K562 (cell line): ENCODE results near the gene PKHD1. TPM values are rescaled to one million over a fixed set of nuclear protein-coding genes. Genes with fewer than 3 reads are reported as not detected.

ENCODE experiments used
- ATAC-seq: fragments of 200-7000 bp; cut with Tn5 transposase; 3 replicates; pipeline ENCODE4 v1.9.1; 2020; ENCODE audit warnings: moderate library complexity
- BruUV-seq: library from RNA; stranded (reverse); fragments of 400-500 nt; replicated peaks from 2 replicates; lab custom pipeline; 2021; lab: Mats Ljungman, UMichigan
- CTCF ChIA-PET: fragments of 300-600 bp; formaldehyde crosslinking; extraction: SDS; loops from one replicate; lab custom pipeline; 2021; ENCODE audit warnings: low intra/inter-chr PET ratio; lab: Yijun Ruan, JAX
- POLR2A ChIA-PET: fragments of 300-600, 350-650 bp; sonication (Branson Sonifier 250); formaldehyde crosslinking; extraction: SDS; loops from one replicate; lab custom pipeline; 2021; ENCODE audit warnings: antibody characterized with exemption, inconsistent platforms; lab: Yijun Ruan, JAX
- DNase-seq, 4 experiments: peaks; one replicate each; pipeline versions ENCODE4 v3.0.0 to v3.0.0-alpha.2; 2011 to 2018; ENCODE audit warnings: low spot score in 3 of 4, mixed read lengths in 3 of 4; ENCODE audit errors: extremely low read depth in 1 of 4
- FAIRE-seq: peaks from 2 replicates; lab custom pipeline; 2011; peaks lifted over from hg19 to GRCh38; lab: Jason Lieb, UNC
- H2AFZ ChIP-seq: 2 replicates; pipeline ENCODE4 v1.6.0; 2011; ENCODE audit warnings: low read depth, low read length, control low read depth, inconsistent platforms
- H3K27ac ChIP-seq: fragments of 200-600 bp; 3 replicates; pipeline ENCODE4 v1.8.0; 2011; ENCODE audit warnings: low read depth, mild to moderate bottlenecking, control low read depth, inconsistent platforms, low read length, moderate library complexity, mixed read lengths; ENCODE audit errors: extremely low read depth
- H3K27me3 ChIP-seq, 2 experiments: fragments of 300-600 bp in 1 of 2; 2 replicates in 1 of 2; 3 replicates in 1 of 2; pipeline versions ENCODE4 v1.6.0 to v1.8.0; 2011; ENCODE audit warnings: inconsistent platforms in 2 of 2, low read length in 2 of 2, mild to moderate bottlenecking in 1 of 2, mixed read lengths in 1 of 2, moderate library complexity in 1 of 2; ENCODE audit not compliant: control insufficient read depth in 2 of 2, insufficient read depth in 2 of 2
- H3K36me3 ChIP-seq: fragments of 300-600 bp; 3 replicates; pipeline ENCODE4 v1.8.0; 2011; ENCODE audit warnings: mild to moderate bottlenecking, low read length, inconsistent platforms; ENCODE audit not compliant: control insufficient read depth, insufficient read depth
- H3K4me1 ChIP-seq, 2 experiments: fragments of 200-600 bp in 1 of 2; replicated peaks in 1 of 2; 2 replicates in 1 of 2; 3 replicates in 1 of 2; pipeline versions ENCODE4 v1.5.1 to v1.8.0; 2011; ENCODE audit warnings: inconsistent platforms in 2 of 2, low read length in 2 of 2, mild to moderate bottlenecking in 1 of 2, mixed read lengths in 1 of 2, moderate library complexity in 1 of 2; ENCODE audit not compliant: control insufficient read depth in 2 of 2, insufficient read depth in 2 of 2
- H3K4me2 ChIP-seq: 2 replicates; pipeline ENCODE4 v1.6.1; 2011; ENCODE audit warnings: low read length, control low read depth, inconsistent platforms, mixed read lengths; ENCODE audit not compliant: insufficient read depth
- H3K4me3 ChIP-seq: fragments of 200-600 bp; sonication (generic), shearing (Covaris generic); 2 replicates; pipeline ENCODE4 v1.5.1; 2016; ENCODE audit warnings: control low read depth, inconsistent platforms
- H3K79me2 ChIP-seq: fragments of 200-600 bp; 3 replicates; pipeline ENCODE4 v1.8.0; 2011; ENCODE audit warnings: low read length, inconsistent platforms; ENCODE audit not compliant: control insufficient read depth, insufficient read depth
- H3K9ac ChIP-seq, 2 experiments: 2 replicates each; pipeline versions ENCODE4 v1.6.0 to v1.6.1; 2011; ENCODE audit warnings: low read depth in 2 of 2, low read length in 2 of 2, control low read depth in 1 of 2, inconsistent platforms in 1 of 2, mild to moderate bottlenecking in 1 of 2, mixed read lengths in 1 of 2; ENCODE audit not compliant: insufficient read depth in 1 of 2
- H3K9me1 ChIP-seq: one replicate; pipeline ENCODE4 v1.6.0; 2011; ENCODE audit warnings: inconsistent platforms, mild to moderate bottlenecking, low read length, moderate library complexity; ENCODE audit not compliant: control insufficient read depth, insufficient read depth
- H3K9me3 ChIP-seq: replicated peaks from 2 replicates; pipeline ENCODE4 v1.5.1; 2011; ENCODE audit warnings: low read depth, low read length, inconsistent platforms; ENCODE audit not compliant: control insufficient read depth, insufficient read depth
- H4K20me1 ChIP-seq: replicated peaks from 2 replicates; pipeline ENCODE4 v1.6.1; 2011; ENCODE audit warnings: low read length, inconsistent platforms, mixed read lengths; ENCODE audit not compliant: control insufficient read depth, insufficient read depth
- BCLAF1 ChIP-seq, 2 experiments: fragments of 450-650 bp in 1 of 2; IDR thresholded peaks; 2 replicates each; pipeline ENCODE4 v1.6.1; 2011 to 2017; ENCODE audit warnings: low read depth in 2 of 2, antibody characterized with exemption in 1 of 2, borderline replicate concordance in 1 of 2, low read length in 1 of 2, mild to moderate bottlenecking in 1 of 2, mixed read lengths in 1 of 2; ENCODE audit not compliant: control insufficient read depth in 1 of 2
- CEBPG ChIP-seq, 3 experiments: fragments of 200-800 bp in 1 of 3; sonication (Bioruptor generic) in 1 of 3; sonication (generic) in 1 of 3; formaldehyde crosslinking in 1 of 3; IDR thresholded peaks in 2 of 3; conservative IDR thresholded peaks in 1 of 3; 2 replicates each; pipeline versions ENCODE4 v1.6.1 to v1.8.0; 2016 to 2022; ENCODE audit warnings: missing compliant biosample characterization in 2 of 3, missing genetic modification characterization in 2 of 3, mild to moderate bottlenecking in 1 of 3, missing genetic modification reagents in 1 of 3
- RBM14 ChIP-seq: fragments of 200-400 bp; formaldehyde crosslinking; IDR thresholded peaks from 2 replicates; pipeline ENCODE4 v1.6.1; 2018; ENCODE audit warnings: low read depth, mild to moderate bottlenecking, low read length, moderate library complexity, borderline replicate concordance; ENCODE audit not compliant: insufficient read depth
- WGBS: fragments of 100-300 bp; shearing (Covaris generic); methylation state at CpG from one replicate; pipeline ENCODE4 v1.1.6; 2016; ENCODE audit warnings: low coverage, mixed read lengths; ENCODE audit not compliant: insufficient coverage; ENCODE audit errors: missing lambda C conversion rate; 5-methylcytosine and 5-hydroxymethylcytosine counted together
- in situ Hi-C: fragments of 300-500 bp; cut with MboI; formaldehyde crosslinking; loops from 4 replicates; pipeline ENCODE4 v1.15.0; 2018; ENCODE audit warnings: inconsistent platforms, mixed read lengths
- intact Hi-C: fragments of 100-400 bp; cut with micrococcal nuclease; formaldehyde crosslinking; loops from 2 replicates; pipeline ENCODE4 v1.14.2; 2022
- polyA plus RNA-seq, 8 experiments: library from polyadenylated mRNA; depleted of rRNA in 4 of 8; stranded (reverse) in 5 of 8; unstranded in 3 of 8; fragments of >200 nt; fragmentation: Nextera tagmentation in 2 of 8; fragmentation: Illumina TruSeq in 1 of 8; extraction: Ambion mirVana in 2 of 8; extraction: Trizol in 1 of 8; gene quantifications; 2 replicates each; pipeline versions ENCODE4 v1.2.1 to v1.2.3, GENCODE V29; 2011 to 2014; ENCODE audit warnings: inconsistent platforms in 1 of 8, missing spikeins in 1 of 8
- total RNA-seq, 7 experiments: library from RNA; depleted of rRNA in 6 of 7; stranded (reverse); fragments of >200 nt in 6 of 7; fragmentation: Illumina TruSeq in 2 of 7; extraction: Trizol in 2 of 7; gene quantifications; 2 replicates each; pipeline versions ENCODE4 v1.2.1 to v1.2.3, GENCODE V29; 2011 to 2021; ENCODE audit warnings: low replicate concordance in 1 of 7

PKHD1 gene
- total and polyA plus RNA-seq, 9 of the 15 experiments (the other 6 are each of a cell fraction or from before 2014, with no cell fraction given) = 0.01 to 0.04 (median 0.01) TPM; not detected in 6

- Histone ChIP-seq H3K4me1 (no peaks in the 10 kb centered on the region; a peak in 1 of 5 replicates), H4K20me1 (no peaks in the 10 kb centered on the region), H3K36me3 (no peaks in the 10 kb centered on the region), H2AFZ (no peak overlapping the region), H3K9me3 (no peaks in the 10 kb centered on the region), H3K9ac (no peak overlapping the region), H3K79me2 (no peaks in the 10 kb centered on the region), H3K27me3 (no peaks in the 10 kb centered on the region), H3K9me1 (no peaks in the 10 kb centered on the region), H3K27ac (no peak overlapping the region), H3K4me3 (no peak overlapping the region), H3K4me2 (no peak overlapping the region)
- ChIA-PET POLR2A (no interaction called here), CTCF (no interaction called here)
- FAIRE-seq = no peak
- TF ChIP-seq CEBPG (CRISPR knock-in tag; IDR thresholded peaks at IDR 0.05) (no peak), CEBPG (tag; conservative IDR thresholded peaks at IDR 0.05 in 1 of 2, IDR thresholded peaks at IDR 0.05 in 1 of 2) (0 out of 4 replicates have a peak, but pooled peaks of 1 of the 2 experiments have one; percentile 34), BCLAF1 (IDR thresholded peaks at IDR 0.05; ENCODE audit: borderline replicate concordance in 1 of 2, control insufficient read depth in 1 of 2, low read depth in 2 of 2, low read length in 1 of 2) (no peak), RBM14 (no peak)
- no peak for ATAC-seq
- no TSS peak for BruUV-seq
- in situ Hi-C loops (no loop called here), intact Hi-C loops (no loop called here)
- DNase-seq = no peak
- WGBS = 0% methylated on average over 9 of the region's 9 CpGs
Observed at GRCh38 chr6:51976374-51976773, 111.0 kb downstream of the PKHD1 start.
